ENCODE data around the gene DMD. TPM values are rescaled to one million over a fixed set of nuclear protein-coding genes. Genes with fewer than 3 reads are reported as not detected.

Gene DMD
- total and polyA plus RNA-seq, 2 experiments from 2014 or later: 1.5 to 2.0 TPM

- in situ Hi-C loops (cut with MboI): no loop called here
- no peaks in the 10 kb centered on the region for H3K27me3 ChIP-seq (replicated peaks; ENCODE audit: insufficient read depth)
- no peaks in the 10 kb centered on the region for H3F3A ChIP-seq (ENCODE audit: insufficient read depth)
- H2AFZ ChIP-seq: no peak overlapping the region
- no peaks in the 10 kb centered on the region for H3K9me2 ChIP-seq (ENCODE audit: insufficient read depth)
- H3K36me3 ChIP-seq (ENCODE audit: low read depth): no peaks in the 10 kb centered on the region
- no peak overlapping the region for H3K4me2 ChIP-seq (ENCODE audit: unreplicated experiment)
- H3K4me1 ChIP-seq (ENCODE audit: insufficient read depth): no peaks in the 10 kb centered on the region
- TF ChIP-seq EZH2 (IDR thresholded peaks at IDR 0.05; ENCODE audit: insufficient read depth, poor library complexity, severe bottlenecking) (no peak), EZH2phosphoT487 (IDR thresholded peaks at IDR 0.05; ENCODE audit: insufficient read depth, low read depth) (no peak)
- DNase-seq: no peak
- no peak overlapping the region for H3K9ac ChIP-seq
- no peaks in the 10 kb centered on the region for H3K9me3 ChIP-seq (ENCODE audit: low read depth)
- H4K20me1 ChIP-seq (ENCODE audit: insufficient read depth): no peaks in the 10 kb centered on the region
- H3K79me2 ChIP-seq (ENCODE audit: insufficient read depth): no peaks in the 10 kb centered on the region
- 41 to 45% methylated on average over 4 of the region's 4 CpGs for WGBS, 2 experiments (ENCODE audit: low coverage in 1 of 2, low lambda C conversion rate in 2 of 2, missing lambda C conversion rate in 2 of 2)
- H3K4me3 ChIP-seq: no peak overlapping the region
- H3K27ac ChIP-seq: no peak overlapping the region
Measured at GRCh38 chrX:31743004-31743403, 1468.3 kb downstream of the DMD start.

- no peak for DNase-seq
- TF ChIP-seq EZH2 (IDR thresholded peaks at IDR 0.05; ENCODE audit: insufficient read depth, poor library complexity, severe bottlenecking) (no peak), EZH2phosphoT487 (IDR thresholded peaks at IDR 0.05; ENCODE audit: insufficient read depth, low read depth) (no peak)
Measured at GRCh38 chrX:31717474-31717873, 1493.9 kb downstream of the DMD start.

GRCh38 chrX:31715675-31716074 is 1495.7 kb downstream of the DMD start:
- Histone ChIP-seq H3K36me3 (ENCODE audit: low read depth) (no peaks in the 10 kb centered on the region), H2AFZ (no peak overlapping the region), H3F3A (ENCODE audit: insufficient read depth) (no peaks in the 10 kb centered on the region), H3K9me3 (ENCODE audit: low read depth) (no peaks in the 10 kb centered on the region), H3K9me2 (ENCODE audit: insufficient read depth) (no peaks in the 10 kb centered on the region), H3K27me3 (replicated peaks; ENCODE audit: insufficient read depth) (no peaks in the 10 kb centered on the region), H3K4me2 (ENCODE audit: unreplicated experiment) (no peak overlapping the region), H3K9ac (no peak overlapping the region), H3K27ac (no peak overlapping the region), H3K4me3 (no peak overlapping the region), H3K79me2 (ENCODE audit: insufficient read depth) (no peaks in the 10 kb centered on the region), H4K20me1 (ENCODE audit: insufficient read depth) (no peaks in the 10 kb centered on the region), H3K4me1 (ENCODE audit: insufficient read depth) (no peaks in the 10 kb centered on the region)
- in situ Hi-C loops (cut with MboI): no loop called here
- TF ChIP-seq EZH2 (IDR thresholded peaks at IDR 0.05; ENCODE audit: insufficient read depth, poor library complexity, severe bottlenecking): no peak
- no peak for TF ChIP-seq EZH2phosphoT487 (IDR thresholded peaks at IDR 0.05; ENCODE audit: insufficient read depth, low read depth)
- 53 to 54% methylated on average over 3 to 5 of the region's 5 CpGs for WGBS, 2 experiments (ENCODE audit: low coverage in 1 of 2, low lambda C conversion rate in 2 of 2, missing lambda C conversion rate in 2 of 2)
- DNase-seq: no peak

More at GRCh38 chrX:31717474-31717873, 1493.9 kb downstream of the DMD start:
- Histone ChIP-seq H4K20me1 (ENCODE audit: insufficient read depth) (no peaks in the 10 kb centered on the region), H3K27ac (no peak overlapping the region), H3K4me2 (ENCODE audit: unreplicated experiment) (no peak overlapping the region), H3K79me2 (ENCODE audit: insufficient read depth) (no peaks in the 10 kb centered on the region), H3F3A (ENCODE audit: insufficient read depth) (no peaks in the 10 kb centered on the region), H3K9ac (no peak overlapping the region), H3K4me3 (no peak overlapping the region), H3K36me3 (ENCODE audit: low read depth) (no peaks in the 10 kb centered on the region), H3K4me1 (ENCODE audit: insufficient read depth) (no peaks in the 10 kb centered on the region), H3K9me2 (ENCODE audit: insufficient read depth) (no peaks in the 10 kb centered on the region), H2AFZ (no peak overlapping the region), H3K27me3 (replicated peaks; ENCODE audit: insufficient read depth) (no peaks in the 10 kb centered on the region), H3K9me3 (ENCODE audit: low read depth) (no peaks in the 10 kb centered on the region)
- WGBS, 2 experiments (ENCODE audit: low coverage in 1 of 2, low lambda C conversion rate in 2 of 2, missing lambda C conversion rate in 2 of 2): 12 to 27% methylated on average over 2 of the region's 2 CpGs
- in situ Hi-C loops (cut with MboI): no loop called here

- DNase-seq: no peak
Measured at GRCh38 chrX:31714797-31715196, 1496.6 kb downstream of the DMD start.

GRCh38 chrX:31713120-31713519 is 1498.2 kb downstream of the DMD start:
- Histone ChIP-seq H3K27ac (no peak overlapping the region), H3K4me1 (ENCODE audit: insufficient read depth) (no peaks in the 10 kb centered on the region), H3F3A (ENCODE audit: insufficient read depth) (no peaks in the 10 kb centered on the region), H3K9ac (no peak overlapping the region), H2AFZ (no peak overlapping the region), H3K9me2 (ENCODE audit: insufficient read depth) (no peaks in the 10 kb centered on the region), H3K27me3 (replicated peaks; ENCODE audit: insufficient read depth) (no peaks in the 10 kb centered on the region), H3K4me3 (no peak overlapping the region), H3K79me2 (ENCODE audit: insufficient read depth) (no peaks in the 10 kb centered on the region), H3K36me3 (ENCODE audit: low read depth) (no peaks in the 10 kb centered on the region), H3K4me2 (ENCODE audit: unreplicated experiment) (no peak overlapping the region), H4K20me1 (ENCODE audit: insufficient read depth) (no peaks in the 10 kb centered on the region), H3K9me3 (ENCODE audit: low read depth) (no peaks in the 10 kb centered on the region)
- DNase-seq: no peak
- 33 to 50% methylated on average over 1 of the region's 1 CpG for WGBS, 2 experiments (ENCODE audit: low coverage in 1 of 2, low lambda C conversion rate in 2 of 2, missing lambda C conversion rate in 2 of 2)
- TF ChIP-seq EZH2 (IDR thresholded peaks at IDR 0.05; ENCODE audit: insufficient read depth, poor library complexity, severe bottlenecking) (no peak), EZH2phosphoT487 (IDR thresholded peaks at IDR 0.05; ENCODE audit: insufficient read depth, low read depth) (no peak)
- in situ Hi-C loops (cut with MboI): no loop called here

More at GRCh38 chrX:31714797-31715196, 1496.6 kb downstream of the DMD start:
- H4K20me1 ChIP-seq (ENCODE audit: insufficient read depth): no peaks in the 10 kb centered on the region
- H3K27me3 ChIP-seq (replicated peaks; ENCODE audit: insufficient read depth): no peaks in the 10 kb centered on the region
- 31 to 33% methylated on average over 3 of the region's 3 CpGs for WGBS, 2 experiments (ENCODE audit: low coverage in 1 of 2, low lambda C conversion rate in 2 of 2, missing lambda C conversion rate in 2 of 2)
- H3F3A ChIP-seq (ENCODE audit: insufficient read depth): no peaks in the 10 kb centered on the region
- no peak for TF ChIP-seq EZH2phosphoT487 (IDR thresholded peaks at IDR 0.05; ENCODE audit: insufficient read depth, low read depth)
- no peak for TF ChIP-seq EZH2 (IDR thresholded peaks at IDR 0.05; ENCODE audit: insufficient read depth, poor library complexity, severe bottlenecking)
- no peaks in the 10 kb centered on the region for H3K4me1 ChIP-seq (ENCODE audit: insufficient read depth)
- H3K4me3 ChIP-seq: no peak overlapping the region
- H2AFZ ChIP-seq: no peak overlapping the region
- H3K9ac ChIP-seq: no peak overlapping the region
- no peaks in the 10 kb centered on the region for H3K79me2 ChIP-seq (ENCODE audit: insufficient read depth)
- H3K4me2 ChIP-seq (ENCODE audit: unreplicated experiment): no peak overlapping the region
- in situ Hi-C loops (cut with MboI): no loop called here
- no peaks in the 10 kb centered on the region for H3K36me3 ChIP-seq (ENCODE audit: low read depth)
- H3K9me3 ChIP-seq (ENCODE audit: low read depth): no peaks in the 10 kb centered on the region
- H3K9me2 ChIP-seq (ENCODE audit: insufficient read depth): no peaks in the 10 kb centered on the region
- H3K27ac ChIP-seq: no peak overlapping the region

All from GM23248 (cell line).